ENCODE measurements around the gene AKNAD1.

GRCh38 chr1:108811611-108812010 lies 45.3 kb downstream of the AKNAD1 start:
- no peak for TF ChIP-seq CTCF (IDR thresholded peaks at IDR 0.05)
- no peak for TF ChIP-seq POLR2A (IDR thresholded peaks at IDR 0.05)

Measured in right lobe of liver (tissue), 4 donors.